22Rv1 (cell line): Measurements from ENCODE around the gene LGALS7B.

Experiments
- H3K27ac ChIP-seq: fragments of 450-650 bp; 2 replicates; pipeline ENCODE4 v1.5.1; 2017
- CTCF ChIP-seq: fragments of 450-650 bp; IDR thresholded peaks from 2 replicates; pipeline ENCODE4 v1.5.1; 2017; ENCODE audit warnings: mild to moderate bottlenecking
- ZFX ChIP-seq: fragments of 450-650 bp; IDR thresholded peaks from 2 replicates; pipeline ENCODE4 v1.6.1; 2017; ENCODE audit warnings: antibody characterized with exemption, borderline replicate concordance

The LGALS7B gene

DNA sequence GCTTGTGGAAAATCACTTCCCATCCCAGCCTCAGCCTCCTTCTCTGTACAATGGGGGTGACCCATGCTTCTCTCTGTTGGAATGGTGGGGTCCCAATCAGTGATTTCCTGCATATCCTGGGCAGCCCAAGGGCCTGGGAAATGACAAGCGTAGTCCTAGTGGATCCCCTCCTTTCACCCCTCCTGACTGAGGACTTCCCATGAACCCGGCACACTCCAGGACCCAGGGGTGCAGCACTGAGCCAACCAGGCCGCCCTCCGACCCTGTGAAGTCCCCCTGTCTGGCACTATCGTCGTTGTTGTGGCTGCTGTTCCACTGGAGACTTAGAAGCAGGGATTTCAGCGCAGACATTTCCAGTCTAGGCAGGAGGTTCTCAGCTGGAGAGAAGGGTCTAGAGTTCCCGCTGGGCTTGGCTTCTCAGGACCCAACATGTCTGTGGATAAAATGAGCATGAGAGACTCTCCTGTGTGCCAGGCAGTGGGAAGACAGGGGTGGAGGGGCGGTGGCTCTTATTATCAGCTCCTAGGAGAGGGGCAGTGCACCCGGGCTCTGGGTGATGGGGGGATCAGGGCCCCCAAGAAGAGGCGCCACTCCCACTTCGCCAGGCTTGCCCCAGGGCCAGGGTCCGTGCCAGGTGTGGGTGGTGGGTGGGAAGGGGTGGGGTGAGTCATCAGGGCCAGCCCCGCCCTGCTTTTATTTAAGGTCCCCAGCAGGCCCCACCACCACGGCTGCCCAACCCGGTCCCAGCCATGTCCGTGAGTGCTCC, at the start of gene LGALS7B:
LGALS7B (plus strand) TSS at position 723 of the 766 bp plus-strand sequence; CDS start at position 750, 27 bp downstream.
- TF ChIP-seq ZFX (no peak), CTCF (no peak)
- no peak within 1 kb of the TSS for H3K27ac ChIP-seq

DNA sequence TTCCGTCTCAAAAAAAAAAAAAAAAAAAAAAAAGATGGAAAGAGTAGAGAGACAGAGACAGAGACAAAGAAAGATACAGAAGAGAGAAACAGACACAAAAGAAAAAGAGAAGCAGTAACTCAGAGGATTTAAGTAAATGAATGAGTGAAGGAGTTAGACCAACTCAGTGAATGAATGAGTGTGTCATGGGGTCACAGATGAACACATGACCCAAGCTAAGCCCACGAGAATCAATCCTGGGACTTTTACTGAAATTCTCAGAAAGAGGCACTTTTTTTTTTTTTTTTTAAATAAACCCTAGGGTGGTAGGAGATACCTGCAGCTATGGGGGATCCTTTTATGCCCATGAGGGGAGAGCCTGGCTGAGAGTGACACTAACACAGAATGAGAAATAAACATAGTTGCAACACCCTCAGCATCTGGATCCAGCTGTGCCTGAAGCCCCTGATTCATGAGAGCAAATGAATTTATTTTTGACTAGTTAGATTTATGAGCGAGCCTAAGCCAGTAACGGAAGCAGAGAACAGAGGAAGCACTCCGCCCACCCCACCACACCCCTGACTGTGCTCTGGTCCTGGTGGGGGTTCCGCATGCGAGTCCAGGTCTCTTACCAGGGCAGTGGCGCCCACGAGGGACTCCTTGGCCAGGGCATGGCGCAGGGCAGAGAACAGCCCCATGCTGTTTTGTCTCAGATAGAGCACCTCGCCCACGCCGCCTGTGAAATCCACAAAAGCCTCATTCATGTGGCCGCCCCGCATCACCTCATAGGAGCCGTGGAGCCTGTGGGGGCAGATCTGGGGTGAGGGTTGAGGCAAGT, 49.4 kb upstream of the LGALS7B start:
- no peak for TF ChIP-seq CTCF
- no peak for TF ChIP-seq ZFX
- H3K27ac ChIP-seq: no peak overlapping the region

- H3K27ac ChIP-seq: no peak overlapping the region
- TF ChIP-seq ZFX (no peak), CTCF (no peak)
Observed at GRCh38 chr19:38740257-38740592, 48.8 kb upstream of the LGALS7B start.

DNA sequence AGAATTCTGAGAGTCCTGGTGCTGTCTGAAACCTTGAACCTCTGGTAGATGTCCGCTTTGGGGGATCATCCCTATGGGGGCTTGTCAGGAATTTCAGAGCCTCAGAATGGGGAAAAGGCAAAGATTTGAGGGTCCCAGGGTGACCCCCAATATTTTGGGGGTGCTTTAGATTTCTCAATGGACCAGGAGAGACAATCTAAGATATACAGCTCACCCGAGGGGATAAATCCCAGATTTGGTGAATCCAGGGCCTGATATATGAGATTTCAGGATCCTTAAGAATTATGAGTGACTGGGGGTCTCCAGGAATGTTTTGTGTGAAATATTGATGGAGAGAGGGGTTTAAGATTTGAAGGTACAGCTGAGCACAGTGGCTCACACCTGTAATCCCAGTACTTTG, 48.1 kb upstream of the LGALS7B start:
- TF ChIP-seq ZFX: no peak
- no peak for TF ChIP-seq CTCF
- no peak overlapping the region for H3K27ac ChIP-seq

- no peak overlapping the region for H3K27ac ChIP-seq
- TF ChIP-seq ZFX (no peak), CTCF (no peak)
Observed at GRCh38 chr19:38741670-38742069, 47.3 kb upstream of the LGALS7B start.

DNA sequence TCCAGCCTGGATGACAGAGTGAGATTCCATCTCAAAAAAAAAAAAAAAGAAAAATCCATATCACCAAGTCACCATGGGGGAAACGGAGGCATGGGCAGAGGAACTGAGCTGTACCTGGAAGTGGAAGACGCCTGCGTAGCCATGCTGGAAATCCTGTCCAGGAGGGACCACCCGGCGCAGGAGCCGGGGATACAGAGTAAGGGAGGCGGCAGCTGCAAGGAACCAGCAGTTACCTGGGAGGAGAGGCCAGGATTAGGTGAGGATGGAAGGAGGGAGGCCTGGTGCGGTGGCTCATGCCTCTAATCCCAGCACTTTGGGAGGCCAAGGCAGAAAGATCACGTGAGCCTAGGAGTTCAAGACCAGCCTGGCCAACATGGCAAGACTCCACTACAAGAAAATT, 46.7 kb upstream of the LGALS7B start:
- TF ChIP-seq CTCF: no peak
- TF ChIP-seq ZFX: no peak
- no peak overlapping the region for H3K27ac ChIP-seq

DNA sequence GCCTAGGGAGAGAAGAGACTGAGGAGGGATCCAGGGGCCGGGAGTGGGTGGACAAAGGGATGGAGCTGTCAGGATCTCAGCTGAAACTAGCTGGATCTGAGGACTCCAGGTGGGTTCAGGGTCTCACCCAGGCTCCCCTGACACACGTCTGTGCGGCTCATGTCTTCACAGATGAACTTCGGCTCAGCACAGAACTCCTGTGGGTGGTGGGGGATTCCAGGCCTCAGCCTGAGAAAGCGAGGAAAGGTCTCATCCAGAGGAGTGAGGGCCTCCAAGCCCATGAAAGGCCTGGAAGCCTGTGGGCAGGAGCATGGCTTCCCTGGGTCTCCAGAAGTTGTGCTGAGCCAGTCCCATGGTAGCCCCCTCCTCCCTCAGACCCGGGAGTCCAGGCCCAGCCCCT, 46.1 kb upstream of the LGALS7B start:
- TF ChIP-seq ZFX (no peak), CTCF (no peak)
- H3K27ac ChIP-seq: no peak overlapping the region
